HG02870 (cell line): ENCODE data around the gene PLEKHG4.

ENCODE experiments used
- ATAC-seq: cut with Tn5 transposase; IDR thresholded peaks from one replicate; pipeline ENCODE4 v1.9.1; 2021; ENCODE audit warnings: mild to moderate bottlenecking, moderate library complexity; ENCODE audit not compliant: unreplicated experiment

PLEKHG4 gene

DNA sequence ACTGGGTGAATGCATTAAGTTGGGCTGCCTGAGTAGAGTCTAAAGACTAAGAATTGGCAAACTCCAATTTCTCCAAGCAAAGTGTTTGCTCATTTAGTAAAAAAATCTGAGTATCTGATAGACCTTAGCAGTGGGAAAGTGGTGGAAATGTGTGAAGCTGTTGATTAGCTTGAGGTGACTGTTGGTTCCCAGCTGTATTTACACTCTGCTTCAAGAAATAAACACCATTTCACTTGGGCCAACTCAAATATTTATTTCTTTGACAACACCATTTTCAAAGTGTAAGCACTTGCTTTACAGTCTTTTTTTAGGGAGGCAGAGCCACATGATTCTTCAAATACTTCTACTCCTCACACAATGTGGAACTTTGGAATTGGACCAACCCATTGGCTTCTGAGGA is 38.5 kb downstream of the PLEKHG4 start:
- no peak for ATAC-seq

DNA sequence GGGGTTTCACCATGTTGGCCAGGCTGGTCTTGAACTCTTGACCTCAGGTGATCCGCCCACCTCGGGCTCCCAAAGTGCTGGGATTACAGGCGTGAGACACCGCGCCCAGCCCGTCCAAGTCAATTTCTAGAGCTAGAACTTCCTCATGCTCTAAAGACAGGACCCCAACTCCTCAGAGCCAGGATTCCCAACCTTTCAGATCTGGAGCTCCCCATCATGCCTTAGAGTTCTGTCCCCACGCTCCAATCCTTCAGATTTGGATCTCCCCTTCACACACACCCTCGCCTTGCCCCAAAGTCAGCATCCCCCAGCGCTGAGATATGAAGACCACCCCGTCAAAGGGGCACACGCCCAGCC is 46.8 kb downstream of the PLEKHG4 start:
- ATAC-seq = no peak

DNA sequence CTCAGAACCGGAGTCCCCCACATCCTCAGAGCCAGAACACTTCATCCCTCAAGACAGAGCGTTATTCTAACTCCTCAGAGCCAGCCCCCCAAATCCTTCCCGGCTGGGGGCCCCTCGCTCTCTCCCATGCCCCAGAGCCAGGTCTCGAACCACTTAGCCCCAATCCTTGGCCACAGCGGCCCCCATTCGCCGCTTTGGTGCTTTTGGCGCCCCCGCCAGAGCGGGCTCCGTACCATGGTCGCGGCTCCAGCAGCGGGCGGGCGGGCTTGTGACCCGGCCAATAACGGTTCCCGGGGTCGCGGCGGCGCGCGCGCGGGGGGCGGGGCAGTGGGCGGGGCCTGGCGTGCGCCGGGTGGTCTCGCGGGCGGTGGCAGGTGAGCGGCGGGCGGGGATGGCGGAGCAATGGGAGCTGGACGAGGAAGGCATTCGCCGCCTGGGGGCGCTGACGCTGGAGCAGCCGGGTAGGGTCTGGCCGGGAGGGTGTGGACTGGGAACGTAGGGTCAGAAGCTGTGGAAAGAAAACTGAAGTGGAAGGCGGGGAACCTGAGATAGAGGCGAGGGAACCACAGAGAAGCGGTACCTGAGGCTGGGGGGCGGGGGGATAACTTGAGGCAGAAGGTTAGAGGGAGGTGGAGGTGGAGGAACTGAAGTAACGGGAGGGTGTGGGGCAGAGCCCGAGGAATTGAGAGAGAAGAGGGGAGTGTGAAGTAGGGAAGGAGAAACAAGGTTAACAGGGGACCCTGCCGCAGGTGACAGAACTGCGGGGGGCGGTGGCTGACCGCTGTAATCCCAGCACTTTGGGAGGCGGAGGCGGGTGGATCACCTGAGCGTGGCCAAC is 47.4 kb downstream of the PLEKHG4 start, which contains the start of the genes KCTD19 and LRRC36:
Gene KCTD19 (minus strand): TSS at position 270 of the 838 bp plus-strand sequence. CDS start 34 bp downstream, at position 236.
Gene LRRC36 (plus strand): TSS at position 344 of the 838 bp plus-strand sequence. CDS start 48 bp downstream, at position 392.
- ATAC-seq = no peak

DNA sequence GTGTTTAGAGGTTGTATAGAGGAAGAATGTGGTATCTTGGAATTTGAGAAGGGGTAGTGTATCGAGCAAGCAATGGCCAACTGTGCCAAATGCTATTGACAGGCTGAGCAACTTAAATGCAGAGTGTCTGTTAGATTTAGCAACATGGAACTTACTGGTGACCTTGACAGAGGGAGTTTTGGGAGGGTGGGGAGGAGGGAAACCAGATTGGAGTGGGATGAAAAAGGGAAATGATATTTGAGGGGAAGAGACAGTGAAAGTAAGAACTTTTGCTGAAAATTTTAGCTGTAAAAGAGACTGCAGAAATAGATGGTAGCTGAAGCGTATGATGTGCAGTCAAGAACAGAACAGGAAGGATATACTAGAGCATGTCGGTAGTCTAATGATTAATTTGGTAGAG is 48.4 kb downstream of the PLEKHG4 start:
- no peak for ATAC-seq

DNA sequence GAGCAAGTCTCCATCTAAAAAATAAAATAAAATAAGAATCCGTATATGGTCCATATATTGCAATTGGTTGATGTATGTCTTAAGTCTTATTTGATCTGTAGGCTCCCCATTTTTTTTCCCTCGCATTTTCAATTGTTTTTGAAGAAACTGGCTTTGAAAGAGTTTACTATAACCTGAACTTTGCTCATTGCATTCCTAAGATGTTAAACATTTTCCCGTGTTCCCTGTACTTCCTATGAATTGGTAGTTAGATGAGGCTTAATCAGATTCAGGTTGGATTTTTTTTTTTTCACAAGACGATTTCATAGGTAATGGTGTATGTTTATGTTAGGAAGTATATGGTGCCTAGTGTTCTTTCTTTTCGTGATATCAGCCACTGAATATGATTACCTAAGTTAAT is 50.6 kb downstream of the PLEKHG4 start:
- no peak for ATAC-seq

DNA sequence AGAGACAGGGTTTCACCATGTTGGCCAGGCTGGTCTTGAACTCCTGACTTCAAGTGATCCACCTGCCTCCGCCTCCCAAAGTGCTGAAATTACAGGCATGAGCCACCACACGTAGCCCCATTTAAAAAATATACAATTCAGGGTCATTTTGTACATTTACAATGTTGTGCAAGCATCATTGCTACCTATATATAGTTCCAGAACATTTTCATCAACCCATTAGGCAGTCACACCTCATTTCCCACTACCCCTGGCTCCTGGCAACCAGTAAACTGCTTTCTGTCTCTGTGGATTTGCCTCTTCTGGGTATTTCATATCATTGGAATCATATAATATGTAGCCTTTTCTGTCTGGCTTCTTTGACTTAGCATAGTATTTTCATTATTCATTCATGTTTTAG is 54.0 kb downstream of the PLEKHG4 start:
- no peak for ATAC-seq

DNA sequence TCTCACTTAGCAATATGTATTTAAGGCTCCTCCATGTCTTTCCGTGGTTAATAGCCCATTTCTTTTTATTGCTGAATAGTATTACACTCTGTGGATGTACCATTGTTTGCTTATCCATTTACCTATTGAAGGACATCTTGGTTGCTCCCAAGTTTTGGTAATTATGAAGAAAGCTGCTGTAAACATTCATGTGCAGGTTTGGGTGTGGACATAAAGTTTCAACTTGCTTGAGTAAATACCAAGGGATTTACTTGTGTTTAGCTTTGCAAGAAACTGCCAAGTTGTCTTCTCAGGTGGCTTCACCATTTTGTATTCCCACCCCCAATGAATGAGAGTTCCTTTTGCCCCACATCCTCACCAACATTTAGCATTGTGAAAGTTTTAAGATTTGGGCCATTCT is 56.8 kb downstream of the PLEKHG4 start:
- no peak for ATAC-seq

DNA sequence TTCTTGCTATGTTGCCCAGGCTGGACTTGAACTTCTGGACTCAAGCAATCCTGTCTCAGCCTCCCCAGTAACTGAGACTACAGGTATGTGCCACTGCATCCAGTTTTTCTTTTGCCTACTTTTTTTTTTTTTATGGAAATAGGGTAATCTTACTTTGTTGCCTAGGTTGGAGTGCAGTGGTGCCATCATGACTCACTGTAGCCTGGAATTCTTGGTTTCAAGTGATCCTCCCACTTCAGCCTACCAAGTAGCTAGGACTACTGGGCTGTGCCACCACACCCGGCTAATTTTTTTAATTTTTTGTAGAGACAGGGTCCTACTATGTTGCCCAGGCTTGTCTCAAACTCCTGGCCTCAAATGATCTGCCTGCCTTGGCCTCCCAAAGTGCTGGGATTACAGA is 57.3 kb downstream of the PLEKHG4 start:
- no peak for ATAC-seq
